CD4-positive, alpha-beta T cell (primary cell): ENCODE data around the gene FILIP1L. TPM values are rescaled to one million over a fixed set of nuclear protein-coding genes. Genes with fewer than 3 reads are reported as not detected.

Source experiments
- ATAC-seq: fragments of 200-7000 bp; cut with Tn5 transposase; one replicate; pipeline ENCODE4 v1.10.0; 2022; ENCODE audit warnings: mild to moderate bottlenecking; ENCODE audit not compliant: poor library complexity
- CTCF ChIA-PET: fragments of 350-600 bp; sonication (Branson Sonifier 250); formaldehyde crosslinking; loops from one replicate; lab custom pipeline; 2021; ENCODE audit warnings: antibody characterized with exemption, inconsistent platforms; lab: Charles Lee
- POLR2A ChIA-PET: fragments of 350-600 bp; sonication (Branson Sonifier 250); formaldehyde crosslinking; loops from one replicate; lab custom pipeline; 2021; ENCODE audit warnings: antibody characterized with exemption, inconsistent platforms; lab: Charles Lee
- DNase-seq, 14 experiments: peaks; one replicate each; pipeline ENCODE4 v3.0.0-alpha.2; 2013 to 2020; ENCODE audit warnings: mixed read lengths in 2 of 14
- H3K27ac ChIP-seq, 2 donors: one replicate each; pipeline versions ENCODE4 v1.5.1 to v1.7.0; 2013; ENCODE audit warnings: low read length in 2 of 2, low read depth in 1 of 2, mild to moderate bottlenecking in 1 of 2
- H3K27me3 ChIP-seq, 2 experiments: 1 replicate in 1 of 2; 2 replicates in 1 of 2; pipeline versions ENCODE4 v1.6.1 to v1.7.0; 2013; ENCODE audit warnings: low read length in 2 of 2, control low read depth in 1 of 2, mild to moderate bottlenecking in 1 of 2, moderate library complexity in 1 of 2; ENCODE audit not compliant: insufficient read depth in 2 of 2, control insufficient read depth in 1 of 2
- H3K36me3 ChIP-seq: one replicate; pipeline ENCODE4 v1.6.1; 2013; ENCODE audit warnings: low read length, control low read depth; ENCODE audit not compliant: insufficient read depth
- H3K4me1 ChIP-seq: one replicate; pipeline ENCODE4 v1.6.1; 2013; ENCODE audit warnings: low read length, control low read depth; ENCODE audit not compliant: insufficient read depth
- H3K4me3 ChIP-seq: one replicate; pipeline ENCODE4 v1.5.1; 2013; ENCODE audit warnings: mild to moderate bottlenecking, low read length, moderate library complexity
- H3K9me3 ChIP-seq, 2 experiments: 1 replicate in 1 of 2; 2 replicates in 1 of 2; pipeline versions ENCODE4 v1.6.1 to v1.7.0; 2013; ENCODE audit warnings: low read length in 2 of 2, mild to moderate bottlenecking in 2 of 2, control low read depth in 1 of 2, moderate library complexity in 1 of 2; ENCODE audit not compliant: control insufficient read depth in 1 of 2, insufficient read depth in 1 of 2
- H3K27ac Mint-ChIP-seq: one replicate; pipeline ENCODE4 v1.8.0; 2020; ENCODE audit warnings: mixed read lengths
- H3K27me3 Mint-ChIP-seq: one replicate; pipeline ENCODE4 v1.8.0; 2021; ENCODE audit warnings: mixed read lengths
- H3K36me3 Mint-ChIP-seq: one replicate; pipeline ENCODE4 v1.8.0; 2021; ENCODE audit warnings: low read depth, mixed read lengths
- H3K4me1 Mint-ChIP-seq: one replicate; pipeline ENCODE4 v1.8.0; 2021; ENCODE audit warnings: low read depth, mixed read lengths
- H3K4me3 Mint-ChIP-seq: one replicate; pipeline ENCODE4 v1.8.0; 2020; ENCODE audit warnings: mild to moderate bottlenecking, mixed read lengths
- H3K9me3 Mint-ChIP-seq: one replicate; pipeline ENCODE4 v1.8.0; 2020; ENCODE audit warnings: mixed read lengths
- CTCF ChIP-seq: fragments of 200-600 bp; IDR thresholded peaks from one replicate; pipeline ENCODE4 v1.8.0; 2022; ENCODE audit warnings: antibody characterized with exemption, mild to moderate bottlenecking
- intact Hi-C, 2 experiments: fragments of 100-400 bp; cut with DNase I in 1 of 2; cut with micrococcal nuclease in 1 of 2; formaldehyde crosslinking; loops; one replicate each; pipeline versions ENCODE4 v1.15.1 to v1.9.0; 2023 to 2025; cut with DNase I, micrococcal nuclease
- total RNA-seq, 174 experiments: library from RNA in 2 of 174; stranded (reverse) in 2 of 174; gene quantifications; one replicate each; pipeline ENCODE4 v1.2.3 and lab custom pipeline; 2021 to 2026

The FILIP1L gene
- total RNA-seq, 2 experiments from 2014 or later: 0.08 to 0.28 TPM

GRCh38 chr3:99997293-99997692 lies 117.0 kb downstream of the FILIP1L start:
- intact Hi-C loops: no loop called here
- H3K36me3 Mint-ChIP-seq: peaks cover 22% of the 10 kb centered on the region

GRCh38 chr3:99990179-99990578 lies 124.1 kb downstream of the FILIP1L start:
- no peaks in the 10 kb centered on the region for H3K27me3 Mint-ChIP-seq
- ChIA-PET POLR2A (no interaction called here), CTCF (no interaction called here)
- TF ChIP-seq CTCF: no peak
- Histone ChIP-seq H3K36me3 (no peaks in the 10 kb centered on the region), H3K9me3 (peaks cover 0 to under 1% of the 10 kb centered on the region in 2 experiments), H3K27me3 (no peaks in the 10 kb centered on the region), H3K4me3 (no peak overlapping the region), H3K4me1 (no peaks in the 10 kb centered on the region), H3K27ac (no peak overlapping the region)
- no peak for DNase-seq
- intact Hi-C loops: no loop called here
- ATAC-seq: no peak
- no peaks in the 10 kb centered on the region for H3K4me1 Mint-ChIP-seq
- peaks cover 16% of the 10 kb centered on the region for H3K36me3 Mint-ChIP-seq
- peaks cover 9% of the 10 kb centered on the region for H3K9me3 Mint-ChIP-seq
- H3K4me3 Mint-ChIP-seq: no peak overlapping the region
- no peak overlapping the region for H3K27ac Mint-ChIP-seq

More at GRCh38 chr3:99997293-99997692, 117.0 kb downstream of the FILIP1L start:
- H3K27me3 Mint-ChIP-seq: no peaks in the 10 kb centered on the region
- no peaks in the 10 kb centered on the region for H3K27me3 ChIP-seq
- peaks cover 0 to 13% of the 10 kb centered on the region in 2 experiments for H3K9me3 ChIP-seq
- H3K4me1 ChIP-seq: no peaks in the 10 kb centered on the region
- H3K27ac ChIP-seq: no peak overlapping the region
- no peak overlapping the region for H3K4me3 ChIP-seq
- H3K27ac Mint-ChIP-seq: no peak overlapping the region
- H3K9me3 Mint-ChIP-seq: peaks cover 16% of the 10 kb centered on the region
- H3K36me3 ChIP-seq: no peaks in the 10 kb centered on the region
- no peak overlapping the region for H3K4me3 Mint-ChIP-seq
- no peak for DNase-seq
- TF ChIP-seq CTCF: no peak
- ChIA-PET CTCF (no interaction called here), POLR2A (no interaction called here)
- ATAC-seq: no peak
- H3K4me1 Mint-ChIP-seq: no peaks in the 10 kb centered on the region

GRCh38 chr3:99984668-99985067 lies 129.6 kb downstream of the FILIP1L start:
- H3K36me3 ChIP-seq: no peaks in the 10 kb centered on the region
- H3K9me3 ChIP-seq: no peaks in the 10 kb centered on the region
- H3K27ac Mint-ChIP-seq: no peak overlapping the region
- H3K36me3 Mint-ChIP-seq: no peaks in the 10 kb centered on the region
- H3K27me3 Mint-ChIP-seq: no peaks in the 10 kb centered on the region
- no peak for TF ChIP-seq CTCF
- ChIA-PET POLR2A (no interaction called here), CTCF (no interaction called here)
- no peaks in the 10 kb centered on the region for H3K4me1 ChIP-seq
- H3K4me1 Mint-ChIP-seq: no peaks in the 10 kb centered on the region
- no peak overlapping the region for H3K27ac ChIP-seq
- intact Hi-C loops: no loop called here
- no peak overlapping the region for H3K4me3 Mint-ChIP-seq
- ATAC-seq (no peak), DNase-seq (no peak)
- H3K27me3 ChIP-seq: no peaks in the 10 kb centered on the region
- H3K9me3 Mint-ChIP-seq: no peaks in the 10 kb centered on the region
- no peak overlapping the region for H3K4me3 ChIP-seq
